Amygdala (tissue), 56 donors: ENCODE results near the gene SLC44A1.
"Not testable (repeated sequence)": the region's sequence is repeated elsewhere in the genome, so short reads cannot be mapped to it uniquely, and the experiment has no call there.

Experiments used
- DNase-seq, 56 donors: peaks; one replicate each; lab custom pipeline; 2025; lab: John Stamatoyannopoulos, UW

The SLC44A1 gene

GRCh38 chr9:105264380-105264779, 19.9 kb downstream of the SLC44A1 start:
- DNase-seq, result no peak

GRCh38 chr9:105268254-105268653, 23.8 kb downstream of the SLC44A1 start:
- not testable (repeated sequence) for DNase-seq

DNA sequence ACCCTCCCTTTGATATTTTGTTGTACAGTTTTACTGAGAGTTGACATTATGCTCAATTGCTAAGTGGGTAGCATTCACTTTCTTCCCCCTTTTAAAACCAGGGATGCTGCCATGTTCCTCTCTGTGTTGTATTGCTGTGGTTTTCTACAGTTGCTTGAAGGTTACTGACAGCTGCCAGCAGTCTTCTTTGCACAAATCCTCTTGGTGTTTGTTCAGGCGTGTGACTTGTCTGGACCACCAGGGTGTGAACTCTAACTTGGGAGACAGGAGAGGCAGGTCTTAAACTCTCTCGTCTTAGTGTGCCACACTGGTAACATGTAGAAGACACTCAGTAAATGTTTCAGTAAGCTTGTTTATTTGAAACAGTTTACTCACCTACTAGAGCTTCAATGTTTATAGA, 25.1 kb downstream of the SLC44A1 start:
- DNase-seq, result no peak

DNA sequence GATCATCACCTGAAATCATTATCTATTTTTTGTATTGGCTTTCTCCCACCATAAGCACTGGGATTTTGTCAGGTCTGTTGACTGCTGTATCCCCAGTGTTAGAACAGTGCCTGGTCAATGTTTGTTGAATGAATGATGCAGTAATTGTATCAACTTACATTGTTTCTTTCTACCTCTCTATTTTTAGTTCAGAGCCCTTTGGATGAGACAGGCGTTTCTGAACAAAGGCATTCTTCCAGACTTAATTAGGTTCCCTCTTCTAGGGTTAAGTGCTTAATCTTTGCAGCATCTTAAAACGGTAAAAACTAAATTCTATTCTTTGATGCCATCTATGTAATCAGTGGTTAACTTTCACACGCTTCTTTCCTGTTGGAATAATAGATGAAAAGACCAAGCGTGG, 26.3 kb downstream of the SLC44A1 start:
- no peak for DNase-seq

DNA sequence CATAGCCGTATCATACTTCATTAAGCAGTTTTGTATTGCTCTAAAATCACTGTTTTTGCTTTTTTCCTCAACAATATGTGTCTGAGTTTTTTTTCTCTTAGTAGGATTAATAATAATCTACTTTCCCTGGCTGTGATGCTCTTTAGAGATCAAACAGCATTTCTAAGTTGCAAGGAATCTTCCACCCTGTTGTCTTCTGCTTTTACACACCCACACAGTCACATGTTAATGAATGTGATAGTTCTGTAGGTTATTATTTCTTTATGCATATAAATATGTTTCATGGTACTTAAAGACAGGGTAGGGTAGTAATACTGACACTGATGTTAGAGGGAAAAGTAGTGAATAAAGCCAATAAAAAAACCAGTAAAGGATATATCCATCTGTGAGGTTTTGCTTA, 29.3 kb downstream of the SLC44A1 start:
- DNase-seq, result no peak

DNA sequence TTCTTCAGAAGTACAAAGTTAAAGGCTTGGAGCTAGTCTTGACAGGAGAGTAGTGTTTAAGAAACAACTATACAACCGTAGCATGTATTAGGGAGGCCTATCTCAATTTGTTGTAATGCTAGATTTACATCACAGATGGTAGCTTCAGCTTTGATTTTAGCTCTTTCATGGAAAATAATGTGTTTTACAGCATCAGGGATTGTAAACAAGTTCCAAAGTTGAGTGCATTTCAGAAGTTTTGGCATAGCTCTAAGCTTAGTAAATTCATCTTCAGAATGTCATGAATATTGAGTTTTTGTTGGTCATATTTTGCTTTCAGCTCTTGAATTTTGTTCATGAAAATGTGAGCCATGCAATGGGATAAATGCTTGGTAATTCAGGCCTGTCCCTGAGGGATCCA, 30.7 kb downstream of the SLC44A1 start:
- no peak for DNase-seq

- no peak for DNase-seq
Measured at GRCh38 chr9:105275938-105276337, 31.5 kb downstream of the SLC44A1 start.

GRCh38 chr9:105278751-105279150, 34.3 kb downstream of the SLC44A1 start:
- DNase-seq, result peak in 10 of 56 donors; percentile 6 to 59 (median 28)

DNA sequence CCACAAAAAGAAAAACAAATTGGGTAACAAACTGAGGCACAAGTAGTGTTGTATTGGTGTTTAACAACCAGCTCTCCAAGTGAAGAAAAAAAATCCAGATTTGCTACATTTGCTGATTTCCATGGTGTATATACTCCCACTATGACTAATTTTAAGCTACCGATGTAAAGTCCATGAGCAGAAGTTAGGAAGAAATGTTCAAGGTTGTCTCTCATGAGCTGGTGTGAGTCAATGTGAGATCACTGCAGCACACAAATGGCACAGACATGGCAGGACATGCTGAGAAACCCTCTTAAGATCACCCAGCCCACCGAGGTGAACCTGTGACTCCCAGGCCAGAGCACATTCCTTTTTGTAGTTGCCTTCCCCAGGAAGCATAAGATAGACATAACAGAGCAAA, 36.2 kb downstream of the SLC44A1 start:
- DNase-seq, result no peak

GRCh38 chr9:105281272-105281671, 36.8 kb downstream of the SLC44A1 start:
- no peak for DNase-seq

DNA sequence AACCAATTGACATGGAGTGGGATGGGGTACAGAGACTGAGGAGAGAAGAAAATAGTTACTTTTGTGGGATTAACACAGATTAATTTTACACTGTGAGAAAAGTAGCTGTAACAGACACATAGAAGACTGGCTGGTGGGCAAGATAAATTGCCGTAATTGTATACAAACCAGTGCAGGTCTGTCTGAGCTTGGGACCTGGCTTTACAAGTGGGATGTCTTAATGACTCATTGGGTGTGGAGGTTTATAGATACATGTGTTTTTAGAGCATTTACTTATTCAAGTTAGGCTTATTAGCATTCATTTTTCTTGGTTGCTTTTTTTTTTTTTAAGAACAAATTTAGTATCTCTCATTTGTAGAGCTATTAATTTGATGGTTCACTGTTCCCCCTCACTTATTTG, 37.5 kb downstream of the SLC44A1 start:
- no peak for DNase-seq

DNA sequence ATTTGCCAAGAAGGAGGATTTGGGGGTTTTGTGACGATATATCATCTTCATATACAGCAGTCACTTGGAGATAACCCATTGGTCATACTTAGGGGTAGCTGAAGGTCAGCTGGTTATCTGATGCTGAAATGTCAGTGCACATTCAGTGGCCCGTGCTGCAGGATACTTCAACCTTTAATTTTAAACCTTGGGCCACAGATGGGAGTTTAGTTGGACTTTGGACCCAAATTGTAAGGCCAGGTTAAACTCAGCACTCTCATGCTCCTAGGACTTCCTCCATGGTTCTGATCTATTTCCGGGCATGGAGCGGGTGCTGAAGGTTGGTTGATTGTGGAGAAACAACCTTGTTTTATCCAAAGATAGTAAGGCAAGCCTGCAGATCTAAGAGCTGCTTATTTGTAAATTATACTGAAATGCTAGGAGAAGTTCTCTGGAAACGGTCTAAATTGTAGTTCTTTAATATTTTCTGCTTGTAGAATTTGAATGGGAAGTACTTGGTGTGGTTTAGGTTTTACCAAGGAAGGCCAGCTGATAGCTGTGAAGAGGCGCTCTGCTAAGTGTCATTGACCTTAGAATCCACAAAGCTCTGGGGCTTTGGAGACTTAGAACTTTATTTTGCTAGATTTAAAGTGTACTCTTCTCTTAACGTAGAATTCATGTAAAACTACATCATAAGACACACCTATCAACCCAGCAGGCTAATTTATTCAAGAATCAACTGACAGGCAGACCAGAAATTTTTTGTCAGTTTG, 38.6 kb downstream of the SLC44A1 start:
- no peak for DNase-seq

- no peak for DNase-seq
Measured at GRCh38 chr9:105283795-105284194, 39.3 kb downstream of the SLC44A1 start.

- DNase-seq, result no peak
Measured at GRCh38 chr9:105284463-105284862, 40.0 kb downstream of the SLC44A1 start.

DNA sequence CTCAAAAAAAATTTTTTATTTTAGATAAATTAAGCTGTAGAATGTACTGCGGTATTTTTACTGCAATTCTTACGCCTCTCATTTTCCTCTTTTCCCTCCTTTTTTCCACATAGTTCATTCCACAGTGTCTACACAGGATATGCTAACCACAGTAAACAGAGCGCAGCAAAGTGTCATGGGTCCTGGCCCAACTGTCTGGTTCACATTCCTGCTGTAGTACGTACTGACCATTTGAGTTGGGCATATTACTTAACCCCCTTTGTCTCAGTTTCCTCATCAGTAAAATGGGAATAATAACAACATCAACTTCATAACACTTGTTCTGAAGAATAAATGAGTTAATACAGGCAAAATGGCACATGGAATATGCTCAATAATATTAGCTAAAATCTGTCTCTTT, 41.6 kb downstream of the SLC44A1 start:
- DNase-seq, result no peak

- no peak for DNase-seq
Measured at GRCh38 chr9:105289305-105289704, 44.9 kb downstream of the SLC44A1 start.

DNA sequence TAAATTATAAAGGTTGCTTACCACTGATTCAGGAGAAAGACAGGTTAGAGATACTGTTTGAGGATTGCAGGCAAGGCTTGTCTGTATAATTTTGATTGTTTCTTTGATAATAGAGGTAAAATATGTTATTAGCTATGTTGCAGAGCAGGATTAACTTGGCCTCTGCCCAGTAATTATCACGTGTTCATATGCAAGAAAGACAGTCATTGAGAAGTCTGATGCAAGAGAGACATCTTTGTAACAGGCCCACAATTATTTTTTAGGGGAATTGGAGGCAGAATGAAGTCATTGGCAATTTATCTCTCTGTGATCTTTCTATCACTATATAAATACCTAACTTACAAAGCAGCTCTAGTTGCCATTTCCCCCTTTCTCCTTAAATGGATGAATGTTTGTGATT, 46.0 kb downstream of the SLC44A1 start:
- DNase-seq, result peak in 2 of 56 donors; percentile 8 to 36

DNA sequence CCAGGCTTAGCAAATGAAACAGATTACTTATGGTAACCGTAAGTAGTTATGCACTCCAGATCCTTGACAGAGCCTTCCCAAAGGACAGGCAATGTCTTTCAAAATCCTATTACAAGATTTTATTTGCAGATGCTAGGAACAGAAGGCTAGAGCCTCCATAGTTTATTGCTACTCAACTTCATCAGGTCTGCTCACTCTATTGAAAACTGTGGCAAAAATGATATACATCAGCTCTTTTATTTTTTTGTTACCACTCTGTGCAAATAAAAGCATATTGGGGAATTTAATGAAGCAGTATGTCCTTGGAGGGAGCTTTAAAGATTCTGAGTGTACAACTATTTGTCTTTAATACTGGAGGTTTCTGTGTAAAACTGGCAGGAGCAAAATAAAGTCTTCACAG, 46.5 kb downstream of the SLC44A1 start:
- no peak for DNase-seq

DNA sequence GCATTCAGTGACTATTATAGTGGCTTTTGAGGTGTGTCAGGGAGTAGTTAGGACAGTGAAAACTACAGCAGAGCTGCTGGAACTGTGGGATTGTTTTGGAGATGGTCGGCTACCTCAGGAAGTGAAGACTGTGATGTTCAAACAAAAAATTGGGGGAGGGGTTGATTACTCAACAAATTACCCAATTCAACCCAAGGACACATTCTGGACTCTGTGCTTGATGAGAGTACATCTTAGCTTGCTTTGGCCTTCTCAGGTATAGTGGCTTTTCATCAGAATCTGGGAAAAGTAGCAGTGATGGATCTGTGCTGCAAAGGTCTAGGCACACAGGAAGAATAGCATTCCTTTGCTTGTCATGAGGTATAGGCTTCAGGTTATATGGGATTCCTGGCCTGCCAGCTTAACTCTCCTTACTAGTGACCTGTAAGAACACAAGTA, 47.0 kb downstream of the SLC44A1 start:
- DNase-seq, result no peak

- DNase-seq, result no peak
Measured at GRCh38 chr9:105291938-105292337, 47.5 kb downstream of the SLC44A1 start.

- DNase-seq, result no peak
Measured at GRCh38 chr9:105293408-105293807, 49.0 kb downstream of the SLC44A1 start.

DNA sequence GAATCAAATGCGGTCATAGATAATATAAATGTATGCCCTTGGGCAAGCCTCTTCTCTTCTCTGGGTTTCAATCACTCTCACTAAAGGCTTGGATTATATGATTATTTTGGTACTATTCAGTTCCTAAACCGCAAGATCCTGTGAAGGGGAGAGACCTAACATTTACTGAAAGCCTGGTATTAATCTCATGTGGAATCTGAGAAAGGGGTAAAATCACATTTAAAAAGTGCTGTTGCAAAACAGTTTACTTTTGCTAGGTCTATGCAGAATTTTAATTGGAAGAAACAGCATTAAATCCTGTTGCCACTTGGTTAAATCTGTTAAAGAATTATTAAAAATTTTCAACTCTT, 50.7 kb downstream of the SLC44A1 start:
- no peak for DNase-seq

- DNase-seq, result no peak
Measured at GRCh38 chr9:105295986-105296385, 51.5 kb downstream of the SLC44A1 start.
